ENCODE data around the gene MAPKAP1.

GRCh38 chr9:125406810-125407087, 300.3 kb downstream of the MAPKAP1 start:
- TF ChIP-seq CTCF (conservative IDR thresholded peaks at IDR 0.05 in 1 of 2, IDR thresholded peaks at IDR 0.05 in 1 of 2; ENCODE audit: extremely low read depth in 1 of 2, insufficient read depth in 1 of 2, low read depth in 1 of 2, low read length in 2 of 2) (no peak), EZH2 (IDR thresholded peaks at IDR 0.05; ENCODE audit: borderline replicate concordance, low read length) (no peak)

Data from mammary epithelial cell (primary cell).